HEK293 (cell line): ENCODE measurements around the gene SLC39A5.

Source experiments
- GLIS1 ChIP-seq: fragments of 450-650 bp; formaldehyde crosslinking; IDR thresholded peaks from 2 replicates; pipeline ENCODE4 v1.5.1; 2016; ENCODE audit warnings: missing biosample characterization, missing genetic modification characterization
- TF ChIP-seq, protein P1 (sequence below): fragments of 450-650 bp; formaldehyde crosslinking; IDR thresholded peaks from 2 replicates; pipeline ENCODE4 v1.5.1; 2016; ENCODE audit warnings: missing biosample characterization, missing genetic modification characterization
- TF ChIP-seq, protein P2 (sequence below): fragments of 450-650 bp; formaldehyde crosslinking; IDR thresholded peaks from 2 replicates; pipeline ENCODE4 v1.5.1; 2016; ENCODE audit warnings: missing biosample characterization, missing genetic modification characterization, low read depth

DNA sequence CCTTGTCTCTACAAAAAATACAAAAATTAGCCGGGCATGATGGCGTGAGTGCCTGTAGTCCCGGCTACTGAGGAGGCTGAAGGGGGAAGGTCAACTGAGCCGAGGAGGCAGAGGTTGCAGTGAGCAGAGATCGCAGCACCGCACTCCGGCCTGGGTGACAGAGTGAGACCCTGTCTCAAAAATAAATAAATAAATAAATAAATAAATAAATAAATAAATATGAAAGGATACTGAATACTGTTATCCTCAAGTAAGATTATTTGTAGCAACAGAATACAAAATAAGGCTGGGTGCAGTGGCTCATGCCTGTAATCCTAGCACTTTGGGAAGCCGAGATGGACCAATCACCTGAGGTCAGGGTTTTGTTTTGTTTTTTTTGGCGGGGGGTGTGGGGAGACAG lies 10.0 kb upstream of the SLC39A5 start:
- TF ChIP-seq, protein P1, sequence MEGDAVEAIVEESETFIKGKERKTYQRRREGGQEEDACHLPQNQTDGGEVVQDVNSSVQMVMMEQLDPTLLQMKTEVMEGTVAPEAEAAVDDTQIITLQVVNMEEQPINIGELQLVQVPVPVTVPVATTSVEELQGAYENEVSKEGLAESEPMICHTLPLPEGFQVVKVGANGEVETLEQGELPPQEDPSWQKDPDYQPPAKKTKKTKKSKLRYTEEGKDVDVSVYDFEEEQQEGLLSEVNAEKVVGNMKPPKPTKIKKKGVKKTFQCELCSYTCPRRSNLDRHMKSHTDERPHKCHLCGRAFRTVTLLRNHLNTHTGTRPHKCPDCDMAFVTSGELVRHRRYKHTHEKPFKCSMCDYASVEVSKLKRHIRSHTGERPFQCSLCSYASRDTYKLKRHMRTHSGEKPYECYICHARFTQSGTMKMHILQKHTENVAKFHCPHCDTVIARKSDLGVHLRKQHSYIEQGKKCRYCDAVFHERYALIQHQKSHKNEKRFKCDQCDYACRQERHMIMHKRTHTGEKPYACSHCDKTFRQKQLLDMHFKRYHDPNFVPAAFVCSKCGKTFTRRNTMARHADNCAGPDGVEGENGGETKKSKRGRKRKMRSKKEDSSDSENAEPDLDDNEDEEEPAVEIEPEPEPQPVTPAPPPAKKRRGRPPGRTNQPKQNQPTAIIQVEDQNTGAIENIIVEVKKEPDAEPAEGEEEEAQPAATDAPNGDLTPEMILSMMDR (tag by site-specific recombination), result no peak
- TF ChIP-seq, protein P2, sequence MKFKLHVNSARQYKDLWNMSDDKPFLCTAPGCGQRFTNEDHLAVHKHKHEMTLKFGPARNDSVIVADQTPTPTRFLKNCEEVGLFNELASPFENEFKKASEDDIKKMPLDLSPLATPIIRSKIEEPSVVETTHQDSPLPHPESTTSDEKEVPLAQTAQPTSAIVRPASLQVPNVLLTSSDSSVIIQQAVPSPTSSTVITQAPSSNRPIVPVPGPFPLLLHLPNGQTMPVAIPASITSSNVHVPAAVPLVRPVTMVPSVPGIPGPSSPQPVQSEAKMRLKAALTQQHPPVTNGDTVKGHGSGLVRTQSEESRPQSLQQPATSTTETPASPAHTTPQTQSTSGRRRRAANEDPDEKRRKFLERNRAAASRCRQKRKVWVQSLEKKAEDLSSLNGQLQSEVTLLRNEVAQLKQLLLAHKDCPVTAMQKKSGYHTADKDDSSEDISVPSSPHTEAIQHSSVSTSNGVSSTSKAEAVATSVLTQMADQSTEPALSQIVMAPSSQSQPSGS, result no peak
- no peak for TF ChIP-seq GLIS1
